T-cell (primary cell): ENCODE measurements around the gene POMGNT1. TPM values are rescaled to one million over a fixed set of nuclear protein-coding genes. Genes with fewer than 3 reads are reported as not detected.

Experiments
- ATAC-seq, 4 experiments: fragments of 200-7000 bp in 3 of 4; fragments of 150-1000 bp in 1 of 4; cut with Tn5 transposase; replicated peaks in 1 of 4; 1 replicate in 3 of 4; 2 replicates in 1 of 4; pipeline ENCODE4 v1.10.0; 2021; ENCODE audit warnings: moderate library complexity in 3 of 4, mild to moderate bottlenecking in 2 of 4, moderate number of reproducible peaks in 1 of 4
- CTCF ChIA-PET, 2 donors: fragments of 300-600 bp; sonication (Branson Sonifier 250); formaldehyde crosslinking; loops; one replicate each; lab custom pipeline; 2022; ENCODE audit warnings: antibody characterized with exemption in 2 of 2; lab: Charles Lee
- POLR2A ChIA-PET, 2 donors: fragments of 300-600 bp; sonication (Branson Sonifier 250); formaldehyde crosslinking; loops; one replicate each; lab custom pipeline; 2022; ENCODE audit warnings: antibody characterized with exemption in 2 of 2; lab: Charles Lee
- DNase-seq, 35 experiments: peaks; one replicate each; pipeline versions ENCODE4 v3.0.0 to v3.0.0-alpha.2; 2013 to 2023
- H3K27ac ChIP-seq: one replicate; pipeline ENCODE4 v1.5.1; 2013; ENCODE audit warnings: low read length
- H3K27me3 ChIP-seq, 2 experiments: replicated peaks in 1 of 2; 1 replicate in 1 of 2; 2 replicates in 1 of 2; pipeline versions ENCODE4 v1.6.1 to v1.7.0; 2013; ENCODE audit warnings: low read length in 1 of 2, mixed read lengths in 1 of 2; ENCODE audit not compliant: control insufficient read depth in 2 of 2, insufficient read depth in 2 of 2; ENCODE audit errors: extremely low read depth in 1 of 2
- H3K36me3 ChIP-seq, 2 donors: 1 replicate in 1 of 2; 2 replicates in 1 of 2; pipeline versions ENCODE4 v1.6.1 to v1.7.0; 2013; ENCODE audit warnings: low read length in 1 of 2; ENCODE audit not compliant: control insufficient read depth in 2 of 2, insufficient read depth in 1 of 2; ENCODE audit errors: extremely low read depth in 1 of 2
- H3K4me1 ChIP-seq, 2 experiments: 1 replicate in 1 of 2; 2 replicates in 1 of 2; pipeline versions ENCODE4 v1.6.1 to v1.7.0; 2013; ENCODE audit warnings: low read length in 2 of 2, mixed read lengths in 1 of 2; ENCODE audit not compliant: insufficient read depth in 2 of 2, control insufficient read depth in 1 of 2; ENCODE audit errors: extremely low read depth in 1 of 2
- H3K4me3 ChIP-seq, 2 donors: 1 replicate in 1 of 2; 2 replicates in 1 of 2; pipeline versions ENCODE4 v1.5.1 to v1.7.0; 2013; ENCODE audit warnings: mild to moderate bottlenecking in 2 of 2, low read length in 1 of 2, moderate library complexity in 1 of 2; ENCODE audit not compliant: control insufficient read depth in 1 of 2; ENCODE audit errors: extremely low read depth in 1 of 2
- H3K9me3 ChIP-seq: 2 replicates; pipeline ENCODE4 v1.7.0; 2013
- H3K27ac Mint-ChIP-seq, 2 donors: one replicate each; pipeline ENCODE4 v1.8.0; 2020 to 2021; ENCODE audit warnings: mild to moderate bottlenecking in 2 of 2, mixed read lengths in 2 of 2
- H3K27me3 Mint-ChIP-seq, 2 donors: one replicate each; pipeline ENCODE4 v1.8.0; 2021 to 2022; ENCODE audit warnings: mixed read lengths in 2 of 2
- H3K36me3 Mint-ChIP-seq: one replicate; pipeline ENCODE4 v1.8.0; 2021; ENCODE audit warnings: mixed read lengths
- H3K4me1 Mint-ChIP-seq, 3 donors: one replicate each; pipeline ENCODE4 v1.8.0; 2020 to 2022; ENCODE audit warnings: mixed read lengths in 3 of 3, mild to moderate bottlenecking in 1 of 3
- H3K4me3 Mint-ChIP-seq, 3 donors: one replicate each; pipeline ENCODE4 v1.8.0; 2020 to 2022; ENCODE audit warnings: mild to moderate bottlenecking in 3 of 3, mixed read lengths in 3 of 3, moderate library complexity in 3 of 3
- H3K9me3 Mint-ChIP-seq, 3 donors: one replicate each; pipeline ENCODE4 v1.8.0; 2020 to 2022; ENCODE audit warnings: mixed read lengths in 3 of 3
- WGBS: methylation state at CpG from one replicate; pipeline ENCODE4 v1.1.5; 2013; ENCODE audit warnings: missing lambda C conversion rate; ENCODE audit not compliant: insufficient coverage; 5-methylcytosine and 5-hydroxymethylcytosine counted together
- total RNA-seq, 35 experiments: library from RNA in 6 of 35; stranded (reverse) in 6 of 35; fragments of 120-200 nt in 1 of 35; gene quantifications; one replicate each; pipeline versions ENCODE4 v1.2.1 to v1.2.4 and lab custom pipeline; 2013 to 2026

POMGNT1 gene
- total RNA-seq, 5 donors from 2014 or later (not counting 1 experiment from before 2014, with no cell fraction given) = 38.0 to 49.6 (median 42.2) TPM

GRCh38 chr1:46158312-46159281 is 39.6 kb downstream of the POMGNT1 start:
- Histone ChIP-seq H3K9me3 (no peaks in the 10 kb centered on the region), H3K36me3 (no peaks in the 10 kb centered on the region), H3K4me1 (no peaks in the 10 kb centered on the region), H3K27me3 (no peaks in the 10 kb centered on the region), H3K4me3 (no peak overlapping the region), H3K27ac (no peak overlapping the region)
- WGBS = 88% methylated on average over 9 of the region's 13 CpGs
- Mint-ChIP-seq H3K27me3 (no peaks in the 10 kb centered on the region), H3K9me3 (no peaks in the 10 kb centered on the region), H3K4me1 (no peaks in the 10 kb centered on the region), H3K4me3 (no peak overlapping the region), H3K27ac (no peak overlapping the region), H3K36me3 (no peaks in the 10 kb centered on the region)
- ChIA-PET POLR2A (interaction anchor here in 1 of 2 donors (1.3 kb wide), 1 partner anchor 24 kb away, joined by 3 read pairs; no protein-coding TSS in a partner anchor), CTCF (interaction anchor here in 1 of 2 donors (0.6 kb wide), 1 partner anchor 12 kb away, joined by 4 read pairs; no protein-coding TSS in a partner anchor)
- ATAC-seq = no peak
- no peak for DNase-seq

- H3K27me3 Mint-ChIP-seq = no peaks in the 10 kb centered on the region
- 100% methylated on average over 1 of the region's 1 CpG for WGBS
- no peaks in the 10 kb centered on the region for H3K9me3 Mint-ChIP-seq
- H3K27me3 ChIP-seq = no peaks in the 10 kb centered on the region
- no peaks in the 10 kb centered on the region for H3K36me3 ChIP-seq
- no peak overlapping the region for H3K27ac ChIP-seq
- no peaks in the 10 kb centered on the region for H3K9me3 ChIP-seq
- no peak for ATAC-seq
- H3K4me1 Mint-ChIP-seq = no peaks in the 10 kb centered on the region
- no peaks in the 10 kb centered on the region for H3K36me3 Mint-ChIP-seq
- CTCF ChIA-PET = no interaction called here
- H3K4me3 Mint-ChIP-seq = no peak overlapping the region
- H3K4me3 ChIP-seq = no peak overlapping the region
- H3K4me1 ChIP-seq = no peaks in the 10 kb centered on the region
- H3K27ac Mint-ChIP-seq = no peak overlapping the region
- DNase-seq = no peak
- POLR2A ChIA-PET = interaction anchor here in 1 of 2 donors (1.3 kb wide), 1 partner anchor 25 kb away, joined by 3 read pairs; no protein-coding TSS in a partner anchor
Measured at GRCh38 chr1:46157916-46158311, 40.3 kb downstream of the POMGNT1 start.

- ChIA-PET POLR2A (no interaction called here), CTCF (no interaction called here)
- DNase-seq = no peak
- Histone ChIP-seq H3K36me3 (no peaks in the 10 kb centered on the region), H3K27ac (no peak overlapping the region), H3K27me3 (no peaks in the 10 kb centered on the region), H3K9me3 (no peaks in the 10 kb centered on the region), H3K4me1 (no peaks in the 10 kb centered on the region), H3K4me3 (no peak overlapping the region)
- Mint-ChIP-seq H3K27me3 (no peaks in the 10 kb centered on the region), H3K9me3 (no peaks in the 10 kb centered on the region), H3K36me3 (no peaks in the 10 kb centered on the region), H3K4me1 (no peaks in the 10 kb centered on the region), H3K27ac (no peak overlapping the region), H3K4me3 (no peak overlapping the region)
- WGBS = 100% methylated on average over 1 of the region's 1 CpG
- ATAC-seq = no peak
Measured at GRCh38 chr1:46153732-46154131, 44.5 kb downstream of the POMGNT1 start.

- no peaks in the 10 kb centered on the region for H3K27me3 ChIP-seq
- H3K9me3 ChIP-seq = no peaks in the 10 kb centered on the region
- ChIA-PET CTCF (no interaction called here), POLR2A (no interaction called here)
- WGBS = 86% methylated on average over 1 of the region's 1 CpG
- Mint-ChIP-seq H3K4me3 (no peak overlapping the region), H3K27me3 (no peaks in the 10 kb centered on the region), H3K36me3 (no peaks in the 10 kb centered on the region), H3K4me1 (no peaks in the 10 kb centered on the region), H3K27ac (no peak overlapping the region), H3K9me3 (no peaks in the 10 kb centered on the region)
- no peak for DNase-seq
- H3K27ac ChIP-seq = no peak overlapping the region
- H3K36me3 ChIP-seq = no peaks in the 10 kb centered on the region
- H3K4me3 ChIP-seq = no peak overlapping the region
- no peak for ATAC-seq
- H3K4me1 ChIP-seq = no peaks in the 10 kb centered on the region
Measured at GRCh38 chr1:46153228-46153627, 45.0 kb downstream of the POMGNT1 start.

- Mint-ChIP-seq H3K4me3 (no peak overlapping the region), H3K36me3 (no peaks in the 10 kb centered on the region), H3K27ac (no peak overlapping the region), H3K4me1 (no peaks in the 10 kb centered on the region), H3K27me3 (no peaks in the 10 kb centered on the region), H3K9me3 (no peaks in the 10 kb centered on the region)
- DNase-seq = no peak
- no peak for ATAC-seq
- H3K9me3 ChIP-seq = no peaks in the 10 kb centered on the region
- no peaks in the 10 kb centered on the region for H3K4me1 ChIP-seq
- no peaks in the 10 kb centered on the region for H3K27me3 ChIP-seq
- H3K36me3 ChIP-seq = no peaks in the 10 kb centered on the region
- ChIA-PET POLR2A (no interaction called here), CTCF (no interaction called here)
- H3K27ac ChIP-seq = no peak overlapping the region
- H3K4me3 ChIP-seq = no peak overlapping the region
- WGBS = 79% methylated on average over 2 of the region's 3 CpGs
Measured at GRCh38 chr1:46152016-46152415, 46.2 kb downstream of the POMGNT1 start.

- no peaks in the 10 kb centered on the region for H3K36me3 Mint-ChIP-seq
Measured at GRCh38 chr1:46150085-46150484, 48.1 kb downstream of the POMGNT1 start.

More at GRCh38 chr1:46150085-46150484, 48.1 kb downstream of the POMGNT1 start:
- H3K4me1 Mint-ChIP-seq = no peaks in the 10 kb centered on the region
- Histone ChIP-seq H3K4me3 (no peak overlapping the region), H3K36me3 (no peaks in the 10 kb centered on the region), H3K27me3 (no peaks in the 10 kb centered on the region), H3K9me3 (no peaks in the 10 kb centered on the region), H3K4me1 (no peaks in the 10 kb centered on the region), H3K27ac (no peak overlapping the region)
- DNase-seq (no peak), ATAC-seq (no peak)
- CTCF ChIA-PET = interaction anchor here in 1 of 2 donors (0.6 kb wide), 1 partner anchor 217 kb away, joined by 4 read pairs; no protein-coding TSS in a partner anchor
- POLR2A ChIA-PET = no interaction called here
- H3K9me3 Mint-ChIP-seq = no peaks in the 10 kb centered on the region
- H3K27ac Mint-ChIP-seq = no peak overlapping the region
- no peaks in the 10 kb centered on the region for H3K27me3 Mint-ChIP-seq
- no CpG with 5 or more reads among the region's 2 CpGs for WGBS
- no peak overlapping the region for H3K4me3 Mint-ChIP-seq
